MM.1S (cell line): ENCODE measurements around the gene MAPRE3.

Experiments
- DNase-seq: peaks from one replicate; pipeline ENCODE4 v3.0.0-alpha.2; 2015
- H2AFZ ChIP-seq: fragments of 300-600 bp; sonication (generic); 2 replicates; pipeline ENCODE4 v1.6.0; 2016; ENCODE audit warnings: antibody characterized with exemption, low read length
- H3F3A ChIP-seq: fragments of 300-600 bp; sonication (generic); 2 replicates; pipeline ENCODE4 v1.6.1; 2016; ENCODE audit warnings: mild to moderate bottlenecking, antibody characterized with exemption, low read length, moderate library complexity, mixed read lengths; ENCODE audit not compliant: insufficient read depth
- H3K27ac ChIP-seq: fragments of 300-600 bp; sonication (generic); 2 replicates; pipeline ENCODE4 v1.5.1; 2016; ENCODE audit warnings: mild to moderate bottlenecking, low read length
- H3K27me3 ChIP-seq: fragments of 300-600 bp; sonication (generic); replicated peaks from 2 replicates; pipeline ENCODE4 v1.6.0; 2016; ENCODE audit warnings: low read length; ENCODE audit not compliant: insufficient read depth
- H3K36me3 ChIP-seq: fragments of 300-600 bp; sonication (generic); replicated peaks from 2 replicates; pipeline ENCODE4 v1.6.1; 2016; ENCODE audit warnings: mild to moderate bottlenecking, low read length, mixed read lengths; ENCODE audit not compliant: insufficient read depth
- H3K4me1 ChIP-seq: fragments of 300-600 bp; sonication (generic); 2 replicates; pipeline ENCODE4 v1.6.1; 2016; ENCODE audit warnings: low read length, mixed read lengths
- H3K4me2 ChIP-seq: fragments of 300-600 bp; sonication (generic); 2 replicates; pipeline ENCODE4 v1.6.0; 2016; ENCODE audit warnings: low read depth, low read length
- H3K4me3 ChIP-seq: fragments of 300-600 bp; sonication (generic); 2 replicates; pipeline ENCODE4 v1.5.1; 2016; ENCODE audit warnings: low read length, mixed read lengths
- H3K79me2 ChIP-seq: fragments of 300-600 bp; sonication (generic); 2 replicates; pipeline ENCODE4 v1.6.1; 2016; ENCODE audit warnings: mixed run types, low read length, mixed read lengths
- H3K9ac ChIP-seq: fragments of 300-600 bp; sonication (generic); 2 replicates; pipeline ENCODE4 v1.6.1; 2016; ENCODE audit warnings: low read length, mixed read lengths
- H3K9me2 ChIP-seq: fragments of 300-600 bp; sonication (generic); replicated peaks from 2 replicates; pipeline ENCODE4 v1.6.1; 2016; ENCODE audit warnings: mild to moderate bottlenecking, low read length, mixed read lengths; ENCODE audit not compliant: insufficient read depth
- H3K9me3 ChIP-seq: fragments of 300-600 bp; sonication (generic); replicated peaks from 2 replicates; pipeline ENCODE4 v1.6.1; 2016; ENCODE audit warnings: mild to moderate bottlenecking, low read length, mixed read lengths; ENCODE audit not compliant: insufficient read depth
- H4K20me1 ChIP-seq: fragments of 300-600 bp; sonication (generic); 2 replicates; pipeline ENCODE4 v1.6.1; 2016; ENCODE audit warnings: mild to moderate bottlenecking, low read length, moderate library complexity, mixed read lengths; ENCODE audit not compliant: insufficient read depth
- EZH2 ChIP-seq: fragments of 300-600 bp; sonication (generic); optimal IDR thresholded peaks from 2 replicates; pipeline ENCODE3; 2017; ENCODE audit warnings: low read depth, mild to moderate bottlenecking, antibody characterized with exemption, low read length, mixed read lengths
- EZH2phosphoT487 ChIP-seq: fragments of 300-600 bp; sonication (generic); IDR thresholded peaks from 2 replicates; pipeline ENCODE4 v1.6.1; 2018; ENCODE audit warnings: antibody characterized with exemption, low read length
- TF ChIP-seq, protein P1 (sequence below): fragments of 300-600 bp; sonication (generic); IDR thresholded peaks from 2 replicates; pipeline ENCODE4 v1.5.1; 2016; ENCODE audit warnings: antibody characterized with exemption, low read length, mixed read lengths

The MAPRE3 gene

GRCh38 chr2:26985807-26986206, 15.4 kb downstream of the MAPRE3 start:
- no peak overlapping the region for H3K4me3 ChIP-seq
- no peaks in the 10 kb centered on the region for H3K27me3 ChIP-seq
- no peak overlapping the region for H3K4me2 ChIP-seq
- H3F3A ChIP-seq, result no peaks in the 10 kb centered on the region
- no peak overlapping the region for H3K9ac ChIP-seq
- H3K27ac ChIP-seq, result no peak overlapping the region
- TF ChIP-seq, protein P1, sequence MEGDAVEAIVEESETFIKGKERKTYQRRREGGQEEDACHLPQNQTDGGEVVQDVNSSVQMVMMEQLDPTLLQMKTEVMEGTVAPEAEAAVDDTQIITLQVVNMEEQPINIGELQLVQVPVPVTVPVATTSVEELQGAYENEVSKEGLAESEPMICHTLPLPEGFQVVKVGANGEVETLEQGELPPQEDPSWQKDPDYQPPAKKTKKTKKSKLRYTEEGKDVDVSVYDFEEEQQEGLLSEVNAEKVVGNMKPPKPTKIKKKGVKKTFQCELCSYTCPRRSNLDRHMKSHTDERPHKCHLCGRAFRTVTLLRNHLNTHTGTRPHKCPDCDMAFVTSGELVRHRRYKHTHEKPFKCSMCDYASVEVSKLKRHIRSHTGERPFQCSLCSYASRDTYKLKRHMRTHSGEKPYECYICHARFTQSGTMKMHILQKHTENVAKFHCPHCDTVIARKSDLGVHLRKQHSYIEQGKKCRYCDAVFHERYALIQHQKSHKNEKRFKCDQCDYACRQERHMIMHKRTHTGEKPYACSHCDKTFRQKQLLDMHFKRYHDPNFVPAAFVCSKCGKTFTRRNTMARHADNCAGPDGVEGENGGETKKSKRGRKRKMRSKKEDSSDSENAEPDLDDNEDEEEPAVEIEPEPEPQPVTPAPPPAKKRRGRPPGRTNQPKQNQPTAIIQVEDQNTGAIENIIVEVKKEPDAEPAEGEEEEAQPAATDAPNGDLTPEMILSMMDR, result no peak
- TF ChIP-seq EZH2, result no peak
- TF ChIP-seq EZH2phosphoT487, result no peak
- H3K9me2 ChIP-seq, result no peaks in the 10 kb centered on the region
- H4K20me1 ChIP-seq, result no peaks in the 10 kb centered on the region
- no peaks in the 10 kb centered on the region for H3K4me1 ChIP-seq
- H3K79me2 ChIP-seq, result no peaks in the 10 kb centered on the region
- H2AFZ ChIP-seq, result no peak overlapping the region
- H3K36me3 ChIP-seq, result no peaks in the 10 kb centered on the region
- no peaks in the 10 kb centered on the region for H3K9me3 ChIP-seq
- no peak for DNase-seq

GRCh38 chr2:26986576-26986975, 16.1 kb downstream of the MAPRE3 start:
- Histone ChIP-seq H3F3A (no peaks in the 10 kb centered on the region), H4K20me1 (no peaks in the 10 kb centered on the region), H3K9me2 (no peaks in the 10 kb centered on the region), H3K9me3 (no peaks in the 10 kb centered on the region), H3K27me3 (no peaks in the 10 kb centered on the region), H3K36me3 (no peaks in the 10 kb centered on the region), H3K9ac (no peak overlapping the region), H3K4me3 (no peak overlapping the region), H3K79me2 (no peaks in the 10 kb centered on the region), H2AFZ (no peak overlapping the region), H3K27ac (no peak overlapping the region), H3K4me1 (no peaks in the 10 kb centered on the region), H3K4me2 (no peak overlapping the region)
- no peak for DNase-seq
- TF ChIP-seq, protein P1, result no peak
- TF ChIP-seq EZH2phosphoT487 (no peak), EZH2 (no peak)

DNA sequence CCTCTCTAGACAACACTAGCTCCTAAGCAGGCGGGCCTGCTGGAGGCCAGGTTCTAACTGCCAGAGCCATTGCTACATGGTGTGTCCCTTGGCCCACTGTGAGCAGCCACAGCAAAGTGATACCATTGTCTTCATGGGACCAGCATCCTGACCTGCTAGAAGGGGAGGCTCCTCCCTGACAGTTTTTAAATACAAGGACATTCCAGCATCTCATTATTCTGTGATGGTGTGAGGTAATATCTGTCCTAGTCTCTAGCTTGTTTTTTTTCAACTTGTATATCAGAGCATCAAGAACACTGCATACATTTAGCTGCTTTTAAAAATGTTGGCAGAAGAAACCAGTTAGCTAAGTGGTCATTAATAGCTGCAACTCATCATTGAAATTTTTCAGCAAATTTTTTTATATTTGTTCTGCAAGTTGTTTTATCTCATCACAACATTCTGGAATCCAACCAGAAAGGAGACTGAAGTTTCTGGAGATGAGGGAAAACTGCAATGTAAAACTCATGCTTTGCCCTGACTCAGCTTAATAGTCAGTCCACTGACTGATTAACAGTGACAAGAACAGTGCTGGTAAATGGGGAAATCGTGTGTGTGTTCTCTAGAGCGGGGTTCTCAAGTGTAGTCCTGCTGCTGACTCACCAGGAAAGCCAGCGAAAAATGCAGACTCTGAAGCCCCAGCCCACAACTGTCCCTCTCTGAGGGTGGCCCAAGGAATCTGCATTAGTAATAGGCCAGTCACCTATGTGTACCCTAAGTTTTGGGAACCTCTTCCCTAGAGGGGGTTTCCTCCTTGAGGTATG, 17.8 kb downstream of the MAPRE3 start:
- H3K4me3 ChIP-seq, result no peak overlapping the region
- H3K9ac ChIP-seq, result no peak overlapping the region
- H2AFZ ChIP-seq, result no peak overlapping the region
- H3K9me3 ChIP-seq, result no peaks in the 10 kb centered on the region
- H3K36me3 ChIP-seq, result no peaks in the 10 kb centered on the region
- H3K9me2 ChIP-seq, result no peaks in the 10 kb centered on the region
- no peak overlapping the region for H3K4me2 ChIP-seq
- no peaks in the 10 kb centered on the region for H4K20me1 ChIP-seq
- H3F3A ChIP-seq, result no peaks in the 10 kb centered on the region
- no peaks in the 10 kb centered on the region for H3K4me1 ChIP-seq
- no peak overlapping the region for H3K27ac ChIP-seq
- no peaks in the 10 kb centered on the region for H3K79me2 ChIP-seq
- H3K27me3 ChIP-seq, result no peaks in the 10 kb centered on the region
- no peak for DNase-seq
- TF ChIP-seq, protein P1, result no peak
